Ovary (tissue), 9 donors: ENCODE results near the gene ZNF423. TPM values are rescaled to one million over a fixed set of nuclear protein-coding genes. Genes with fewer than 3 reads are reported as not detected.
A peak's percentile ranks its signal among the peaks of the same experiment; 100 is the strongest.

Source experiments
- DNase-seq, 5 donors: peaks; one replicate each; pipeline ENCODE4 v3.0.0-alpha.2; 2019 to 2020
- H3K27ac ChIP-seq, 2 donors: fragments of 200-600 bp; one replicate each; pipeline versions ENCODE4 v1.5.1 to v1.8.0; 2019 to 2022
- H3K27me3 ChIP-seq: fragments of 200-600 bp; one replicate; pipeline ENCODE4 v1.8.0; 2022
- H3K36me3 ChIP-seq: fragments of 200-600 bp; sonication (generic); one replicate; pipeline ENCODE4 v1.5.1; 2019
- H3K4me1 ChIP-seq: one replicate; pipeline ENCODE4 v1.8.1; 2013; ENCODE audit warnings: mild to moderate bottlenecking, moderate library complexity; ENCODE audit not compliant: insufficient read depth
- H3K4me3 ChIP-seq: fragments of 200-600 bp; sonication (generic); one replicate; pipeline ENCODE4 v1.5.1; 2017
- H3K9me3 ChIP-seq, 2 donors: fragments of 200-600 bp in 1 of 2; sonication (generic) in 1 of 2; one replicate each; pipeline versions ENCODE4 v1.5.1 to v1.8.1; 2013 to 2019; ENCODE audit warnings: mild to moderate bottlenecking in 1 of 2, moderate library complexity in 1 of 2
- CTCF ChIP-seq, 3 donors: fragments of 450-650 bp in 2 of 3; fragments of 200-600 bp in 1 of 3; IDR thresholded peaks; one replicate each; pipeline versions ENCODE4 v1.5.1 to v1.8.0; 2016 to 2022; ENCODE audit warnings: antibody characterized with exemption in 3 of 3, mild to moderate bottlenecking in 1 of 3
- EP300 ChIP-seq: sonication (generic); formaldehyde crosslinking; IDR thresholded peaks from one replicate; pipeline ENCODE4 v1.6.1; 2017; ENCODE audit warnings: antibody characterized with exemption
- POLR2A ChIP-seq: fragments of 450-650 bp; IDR thresholded peaks from one replicate; pipeline ENCODE4 v1.6.1; 2017; ENCODE audit warnings: antibody characterized with exemption, mild to moderate bottlenecking, moderate library complexity
- WGBS, 3 donors: extraction: QIAGEN DNeasy Blood & Tissue Kit in 1 of 3; methylation state at CpG; one replicate each; pipeline versions ENCODE4 v1.1.5 to v1.1.7; 2013 to 2017; 5-methylcytosine and 5-hydroxymethylcytosine counted together
- intact Hi-C, 4 donors: fragments of 100-400 bp; cut with DNase I; formaldehyde crosslinking; loops; one replicate each; pipeline versions ENCODE4 v1.11.0 to v1.15.1; 2022 to 2023
- polyA plus RNA-seq, 2 donors: library from polyadenylated mRNA; stranded (reverse); fragments of 200-250 nt in 1 of 2; fragments of 350-450 nt in 1 of 2; fragmentation: Illumina TruSeq in 1 of 2; extraction: RNeasy Lipid Tissue Mini Kit (QIAGEN cat#74804) in 1 of 2; gene quantifications; one replicate each; pipeline ENCODE4 v1.2.3, GENCODE V29; 2013 to 2014
- total RNA-seq, 7 donors: library from RNA; depleted of rRNA in 2 of 7; stranded (reverse); fragments of >200 nt in 2 of 7; fragmentation: NEBNext Ultra II Directional in 3 of 7; extraction: Animal tissue kit (Norgen Biotek cat#: 25700) in 3 of 7; gene quantifications; one replicate each; pipeline versions ENCODE4 v1.1.0 to v1.2.4, GENCODE V29; 2016 to 2023
- donor health status: DM: no; HTN: no; CAD: no; lungs with moderate emphysema.
- donor health status: DM: no; HTN: no; CAD: no.
- donor health status: Bipolar disorder and iron deficiency.
- donor health status: DM: yes; HTN: yes; CAD: no.
- donor health status: DM: no; HTN: no; CAD: no.
- donor health status: DM: yes; HTN: yes; CAD: no.

Gene ZNF423
- total and polyA plus RNA-seq, 9 donors: 3.3 to 40.3 (median 12.4) TPM

- intact Hi-C loops: loop anchor here in 1 of 4 donors (5.0 kb wide), 1 partner anchor 65 kb away; no protein-coding TSS in a partner anchor
- DNase-seq: no peak
- Histone ChIP-seq H3K4me1 (no peaks in the 10 kb centered on the region), H3K4me3 (no peak overlapping the region), H3K27me3 (no peaks in the 10 kb centered on the region), H3K27ac (no peak overlapping the region), H3K36me3 (no peaks in the 10 kb centered on the region), H3K9me3 (no peaks in the 10 kb centered on the region)
- TF ChIP-seq POLR2A (no peak), EP300 (no peak), CTCF (IDR thresholded peaks at IDR 0.05) (peak in 2 of 3 donors; percentile 26 to 53)
- 83 to 86% (median 85%) methylated on average over 23 of the region's 23 CpGs for WGBS, 3 donors
Measured at GRCh38 chr16:49556606-49557446, 299.1 kb downstream of the ZNF423 start.

GRCh38 chr16:49556249-49556605 lies 299.7 kb downstream of the ZNF423 start:
- intact Hi-C loops: loop anchor here in 1 of 4 donors (5.0 kb wide), 1 partner anchor 64 kb away; no protein-coding TSS in a partner anchor
- TF ChIP-seq CTCF (IDR thresholded peaks at IDR 0.05): no peak
- no peak for TF ChIP-seq POLR2A
- no peak for TF ChIP-seq EP300
- DNase-seq: no peak
- Histone ChIP-seq H3K9me3 (no peaks in the 10 kb centered on the region), H3K27ac (no peak overlapping the region), H3K27me3 (no peaks in the 10 kb centered on the region), H3K4me1 (no peaks in the 10 kb centered on the region), H3K4me3 (no peak overlapping the region), H3K36me3 (no peaks in the 10 kb centered on the region)
- WGBS, 3 donors: 68 to 75% (median 74%) methylated on average over 4 of the region's 4 CpGs

- TF ChIP-seq EP300 (no peak), CTCF (IDR thresholded peaks at IDR 0.05) (no peak), POLR2A (no peak)
- Histone ChIP-seq H3K27me3 (no peaks in the 10 kb centered on the region), H3K36me3 (no peaks in the 10 kb centered on the region), H3K27ac (no peak overlapping the region), H3K4me3 (no peak overlapping the region), H3K9me3 (no peaks in the 10 kb centered on the region), H3K4me1 (no peaks in the 10 kb centered on the region)
- intact Hi-C loops: loop anchor here in 1 of 4 donors (5.0 kb wide), 1 partner anchor 62 kb away; no protein-coding TSS in a partner anchor
- 73 to 79% (median 79%) methylated on average over 3 of the region's 3 CpGs for WGBS, 3 donors
- no peak for DNase-seq
Measured at GRCh38 chr16:49554681-49555080, 301.2 kb downstream of the ZNF423 start.

- Histone ChIP-seq H3K27ac (no peak overlapping the region), H3K4me1 (no peaks in the 10 kb centered on the region), H3K9me3 (no peaks in the 10 kb centered on the region), H3K27me3 (no peaks in the 10 kb centered on the region), H3K36me3 (no peaks in the 10 kb centered on the region), H3K4me3 (no peak overlapping the region)
- TF ChIP-seq EP300: no peak
- TF ChIP-seq CTCF (IDR thresholded peaks at IDR 0.05): no peak
- TF ChIP-seq POLR2A: no peak
- DNase-seq: no peak
- 82 to 92% (median 88%) methylated on average over 10 of the region's 10 CpGs for WGBS, 3 donors
- intact Hi-C loops: no loop called here
Measured at GRCh38 chr16:49552313-49552928, 303.5 kb downstream of the ZNF423 start.
